HG02840 (cell line): ENCODE data around the gene FBXL7.

Experiments
- ATAC-seq: cut with Tn5 transposase; IDR thresholded peaks from one replicate; pipeline ENCODE4 v1.9.1; 2021; ENCODE audit warnings: mild to moderate bottlenecking, moderate library complexity, moderate number of reproducible peaks; ENCODE audit not compliant: unreplicated experiment, low FRiP score

The FBXL7 gene

DNA sequence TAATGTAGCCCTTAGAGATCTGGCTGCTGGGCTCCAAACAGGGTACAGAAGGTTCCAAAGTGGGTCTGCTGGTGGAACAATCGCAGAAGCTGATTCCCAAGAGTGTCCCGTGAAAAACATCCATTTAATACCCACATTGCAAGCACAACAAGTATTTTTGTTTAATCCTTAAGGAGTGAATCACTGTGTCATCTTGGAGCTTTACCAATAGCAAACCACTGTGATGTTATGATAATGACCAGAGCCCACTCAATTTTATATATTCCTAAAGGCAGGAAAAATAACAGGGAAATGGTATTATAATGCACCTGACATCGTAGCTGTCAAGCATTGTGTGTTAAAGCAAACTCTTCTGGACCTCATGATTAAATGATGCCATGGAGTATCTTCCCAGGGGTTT is 291.9 kb downstream of the FBXL7 start:
- ATAC-seq, result no peak

GRCh38 chr5:15794052-15794985 is 294.3 kb downstream of the FBXL7 start:
- no peak for ATAC-seq

DNA sequence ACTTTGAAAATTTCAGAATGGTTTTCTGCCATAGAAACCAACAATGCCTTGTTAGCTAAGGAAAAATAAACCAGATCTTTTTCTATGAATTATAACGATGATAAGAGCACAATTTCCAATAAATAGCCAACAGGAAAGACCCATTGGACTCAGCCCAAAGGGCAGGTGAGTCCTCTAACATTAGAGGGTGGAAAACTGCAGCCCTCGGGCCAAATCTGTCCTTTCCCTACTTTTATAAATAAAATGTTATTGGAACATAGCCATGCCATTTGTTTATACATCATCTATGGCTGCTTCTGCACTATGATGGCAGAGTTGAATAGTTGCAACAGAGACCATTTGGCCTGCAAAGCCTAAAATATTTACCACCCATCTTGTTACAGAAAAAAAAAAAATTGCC is 296.1 kb downstream of the FBXL7 start:
- ATAC-seq, result no peak

DNA sequence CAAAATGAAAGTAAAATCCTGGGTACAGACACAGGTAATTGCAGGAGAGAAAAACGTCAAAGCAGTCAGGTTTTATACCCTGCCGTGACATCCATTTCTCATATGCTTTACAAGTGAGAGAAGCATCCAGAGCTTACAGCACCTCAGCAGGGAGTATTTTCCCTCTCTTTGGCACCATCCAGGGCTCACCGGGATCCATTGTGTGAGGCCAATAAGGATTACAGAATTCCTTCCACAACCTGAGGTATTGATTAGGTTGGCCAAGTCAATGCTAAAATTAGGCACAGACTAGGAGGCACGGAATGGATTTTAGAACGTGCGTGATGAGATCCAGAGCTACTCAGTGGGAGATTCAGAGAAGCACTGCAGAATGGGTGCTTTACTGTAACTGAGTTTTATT is 296.6 kb downstream of the FBXL7 start:
- ATAC-seq, result no peak

DNA sequence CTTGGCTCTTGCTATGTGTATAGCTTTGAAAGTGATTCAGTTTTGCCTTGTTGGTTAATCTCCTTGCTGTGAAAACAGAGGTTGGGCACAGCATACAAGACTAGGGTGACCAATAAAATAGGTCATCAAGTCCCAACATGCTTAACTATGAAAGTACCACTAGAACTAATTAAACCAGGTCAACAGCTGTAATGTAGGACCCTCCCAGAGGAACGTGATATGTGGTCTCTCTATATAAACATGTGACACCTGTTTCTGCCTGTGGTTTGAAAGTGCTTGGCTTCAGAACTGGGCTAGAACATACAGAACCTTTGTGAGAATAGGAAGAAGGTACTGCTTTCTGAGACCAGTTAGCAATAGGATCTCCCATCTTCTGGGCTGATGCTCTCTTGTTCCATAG is 297.1 kb downstream of the FBXL7 start:
- no peak for ATAC-seq

GRCh38 chr5:15798006-15798405 is 298.0 kb downstream of the FBXL7 start:
- ATAC-seq, result no peak

DNA sequence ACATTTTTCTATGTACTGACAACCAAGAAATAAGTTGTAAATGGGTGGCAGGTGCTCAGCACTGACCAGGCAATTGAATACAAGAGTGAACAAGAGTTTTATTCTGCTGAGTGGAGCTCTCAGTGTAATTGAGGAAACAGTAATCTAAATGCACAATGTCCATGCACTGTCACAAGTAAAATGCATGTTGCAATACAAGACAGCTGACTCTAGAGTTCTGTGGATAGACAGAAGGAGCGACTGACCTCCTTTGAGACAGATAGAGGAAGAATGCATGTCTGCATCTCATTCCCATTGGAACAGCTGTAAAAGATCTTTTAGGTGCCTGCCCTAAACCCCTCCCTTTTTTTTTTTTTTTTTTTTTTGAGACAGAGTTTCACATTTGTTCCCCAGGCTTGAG is 299.0 kb downstream of the FBXL7 start:
- no peak for ATAC-seq

GRCh38 chr5:15799612-15800011 is 299.6 kb downstream of the FBXL7 start:
- ATAC-seq, result no peak

DNA sequence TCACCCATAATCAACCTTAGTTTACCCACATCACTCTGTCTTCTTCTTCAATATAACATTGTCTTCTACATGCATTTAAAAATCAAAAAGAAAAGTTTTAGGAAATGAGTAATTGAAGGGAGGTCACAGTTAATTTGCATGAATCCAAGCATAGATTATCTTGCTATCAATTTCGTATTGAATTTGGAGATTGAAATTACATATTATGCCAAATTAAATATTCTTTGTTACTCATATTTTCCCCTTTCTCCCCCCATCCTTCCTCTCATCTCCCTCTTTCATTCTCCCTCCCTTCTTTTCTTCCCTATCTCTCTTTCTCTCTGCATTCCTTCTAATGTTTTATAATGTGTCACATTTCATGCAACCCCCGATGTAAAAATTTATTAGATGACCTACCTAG is 303.3 kb downstream of the FBXL7 start:
- no peak for ATAC-seq

- no peak for ATAC-seq
Measured at GRCh38 chr5:15806613-15807012, 306.6 kb downstream of the FBXL7 start.

- ATAC-seq, result no peak
Measured at GRCh38 chr5:15807248-15807647, 307.3 kb downstream of the FBXL7 start.

DNA sequence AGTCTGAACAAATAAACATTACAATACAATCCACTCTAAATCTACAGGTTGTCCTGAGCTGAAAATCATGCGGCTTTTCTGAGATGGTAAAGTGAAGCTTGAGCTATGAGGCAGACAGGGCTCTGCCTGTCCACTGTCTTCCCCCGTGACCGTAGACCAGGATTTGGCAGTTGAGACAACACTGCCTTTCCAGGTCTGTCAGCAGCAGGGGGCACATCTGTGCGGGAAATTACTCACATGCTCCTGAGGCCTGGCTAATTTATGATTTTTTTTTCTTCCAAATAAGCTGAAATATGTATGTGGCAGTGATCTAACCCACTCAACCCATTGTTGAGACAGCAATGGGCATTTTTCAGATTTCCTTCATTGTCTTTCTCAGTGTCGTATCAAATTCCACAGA is 307.9 kb downstream of the FBXL7 start:
- no peak for ATAC-seq

DNA sequence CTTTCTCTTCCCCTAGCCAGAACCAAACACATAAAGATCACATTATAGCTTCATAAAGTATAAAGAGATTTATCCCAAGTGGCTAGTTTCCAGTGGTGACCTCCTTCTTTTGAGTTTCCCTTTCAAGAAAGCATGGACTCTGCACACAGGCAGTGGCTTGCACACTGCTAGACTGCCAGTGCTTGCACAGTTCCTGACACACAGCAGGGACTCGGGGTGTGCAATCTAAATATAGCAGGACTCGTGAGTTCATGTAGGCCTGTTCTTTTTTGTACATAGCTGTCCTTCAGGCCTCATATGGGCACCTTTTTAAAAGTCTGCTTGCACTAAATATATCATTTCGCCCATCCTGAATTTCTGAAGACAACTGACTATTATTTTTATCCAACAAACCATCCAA is 308.6 kb downstream of the FBXL7 start:
- ATAC-seq, result no peak

DNA sequence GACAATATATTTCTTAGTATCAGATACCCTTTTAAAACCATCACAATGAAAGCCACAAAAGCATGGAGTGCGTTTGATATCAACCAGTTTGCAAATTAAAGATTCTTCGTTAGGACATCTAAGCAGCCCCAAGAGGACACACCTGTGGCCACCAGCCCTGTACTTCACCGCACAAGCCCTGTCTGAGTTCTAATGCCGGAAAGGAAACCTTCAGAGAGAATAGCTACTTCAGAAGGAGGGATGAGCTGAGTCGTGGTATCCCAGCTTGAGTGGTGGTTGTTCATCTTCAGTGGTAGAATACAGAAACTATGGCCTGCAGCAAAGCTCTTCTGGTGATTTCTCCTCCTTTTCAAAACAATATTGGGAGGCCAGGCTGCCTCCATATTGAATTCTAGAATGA is 319.6 kb downstream of the FBXL7 start:
- ATAC-seq, result no peak

GRCh38 chr5:15821506-15821905 is 321.5 kb downstream of the FBXL7 start:
- ATAC-seq, result no peak

GRCh38 chr5:15823398-15823797 is 323.4 kb downstream of the FBXL7 start:
- ATAC-seq, result no peak

DNA sequence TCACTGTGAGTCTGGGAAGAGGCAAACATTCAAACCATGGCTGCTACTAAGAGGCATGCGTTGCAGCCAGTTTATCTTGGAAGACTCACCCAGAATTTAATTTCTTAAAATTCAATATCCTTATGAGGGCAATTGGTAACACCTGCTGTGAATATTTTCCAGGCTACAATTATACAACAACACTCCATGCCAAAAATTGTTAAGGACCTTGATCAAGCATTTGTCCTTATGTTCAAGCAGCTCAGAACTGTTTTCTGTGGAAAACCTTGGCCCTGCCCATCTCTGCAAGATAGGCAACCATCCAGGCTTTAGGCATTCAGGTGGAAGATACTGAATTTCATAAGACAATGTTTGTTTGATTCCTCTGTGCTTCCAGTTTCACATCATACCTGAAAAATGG is 327.8 kb downstream of the FBXL7 start:
- no peak for ATAC-seq

DNA sequence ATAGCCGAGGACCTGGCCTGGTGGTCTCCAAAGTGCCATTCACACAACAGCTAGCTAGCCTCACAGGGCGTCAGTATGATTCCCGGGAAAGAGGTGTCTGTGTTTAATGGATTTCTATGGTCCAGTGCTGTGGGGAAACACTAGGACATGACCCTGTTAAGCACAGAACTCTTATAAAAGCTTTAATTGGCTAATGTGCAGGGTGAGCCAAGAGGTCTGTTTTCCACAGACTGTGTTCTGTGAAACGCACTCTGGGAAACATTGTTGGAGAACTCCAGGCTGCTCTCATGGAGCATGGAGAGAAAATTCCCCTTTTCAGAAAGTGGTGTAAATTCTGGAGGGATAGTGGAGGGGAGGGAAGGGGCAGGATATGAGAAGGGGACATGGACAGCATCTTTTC is 331.4 kb downstream of the FBXL7 start:
- no peak for ATAC-seq

GRCh38 chr5:15833365-15833764 is 333.4 kb downstream of the FBXL7 start:
- no peak for ATAC-seq

- no peak for ATAC-seq
Measured at GRCh38 chr5:15834596-15835245, 334.7 kb downstream of the FBXL7 start.

DNA sequence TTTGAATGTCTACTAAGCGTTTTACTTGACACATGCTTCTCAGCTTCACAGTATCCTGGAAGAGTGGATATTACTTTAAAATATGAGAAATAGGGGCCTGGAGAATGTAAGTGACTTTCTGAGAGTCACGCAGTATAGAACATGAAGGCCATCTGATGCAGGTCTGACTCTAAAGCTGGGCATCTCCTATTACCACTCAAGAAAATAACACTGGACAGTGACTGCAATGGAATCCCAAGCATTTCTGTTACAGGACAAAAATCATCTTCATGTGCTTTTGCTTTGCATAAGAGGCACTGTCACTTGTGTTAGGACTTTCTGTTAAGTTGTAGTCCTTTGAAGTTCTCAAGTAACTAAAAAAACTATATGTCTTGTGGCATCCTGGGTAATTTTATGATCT is 335.5 kb downstream of the FBXL7 start:
- no peak for ATAC-seq
